Measurements from ENCODE around the gene LRIG3.
"Not testable (repeated sequence)": the region's sequence is repeated elsewhere in the genome, so short reads cannot be mapped to it uniquely, and the experiment has no call there.

The LRIG3 gene

GRCh38 chr12:58871556-58871955 is 48.7 kb downstream of the LRIG3 start:
- TF ChIP-seq CTCF (IDR thresholded peaks at IDR 0.05; ENCODE audit: low read depth, low read length): no peak
- Histone ChIP-seq H3K9me3 (no peaks in the 10 kb centered on the region), H3K27me3 (no peaks in the 10 kb centered on the region), H3K36me3 (no peaks in the 10 kb centered on the region), H3K4me1 (no peaks in the 10 kb centered on the region), H3K4me3 (ENCODE audit: low read depth, low read length) (no peak overlapping the region)
- no peak for DNase-seq

- H3K36me3 ChIP-seq: no peaks in the 10 kb centered on the region
- no peak overlapping the region for H3K4me3 ChIP-seq (ENCODE audit: low read depth, low read length)
- H3K27me3 ChIP-seq: no peaks in the 10 kb centered on the region
- H3K4me1 ChIP-seq: no peaks in the 10 kb centered on the region
- H3K9me3 ChIP-seq: no peaks in the 10 kb centered on the region
- no peak for DNase-seq
- TF ChIP-seq CTCF (IDR thresholded peaks at IDR 0.05; ENCODE audit: low read depth, low read length): no peak
Measured at GRCh38 chr12:58870595-58870994, 49.7 kb downstream of the LRIG3 start.

- Histone ChIP-seq H3K27me3 (no peaks in the 10 kb centered on the region), H3K4me1 (no peaks in the 10 kb centered on the region), H3K9me3 (no peaks in the 10 kb centered on the region), H3K36me3 (no peaks in the 10 kb centered on the region), H3K4me3 (ENCODE audit: low read depth, low read length) (no peak overlapping the region)
- no peak for DNase-seq
- no peak for TF ChIP-seq CTCF (IDR thresholded peaks at IDR 0.05; ENCODE audit: low read depth, low read length)
Measured at GRCh38 chr12:58860788-58861240, 59.5 kb downstream of the LRIG3 start.

- TF ChIP-seq CTCF (IDR thresholded peaks at IDR 0.05; ENCODE audit: low read depth, low read length): no peak
- Histone ChIP-seq H3K4me1 (no peaks in the 10 kb centered on the region), H3K27me3 (no peaks in the 10 kb centered on the region), H3K9me3 (no peaks in the 10 kb centered on the region), H3K4me3 (ENCODE audit: low read depth, low read length) (no peak overlapping the region), H3K36me3 (no peaks in the 10 kb centered on the region)
- DNase-seq: no peak
Measured at GRCh38 chr12:58860056-58860787, 60.1 kb downstream of the LRIG3 start.

- no peak for TF ChIP-seq CTCF (IDR thresholded peaks at IDR 0.05; ENCODE audit: low read depth, low read length)
- Histone ChIP-seq H3K27me3 (no peaks in the 10 kb centered on the region), H3K36me3 (no peaks in the 10 kb centered on the region), H3K4me1 (no peaks in the 10 kb centered on the region), H3K4me3 (ENCODE audit: low read depth, low read length) (no peak overlapping the region), H3K9me3 (no peaks in the 10 kb centered on the region)
- DNase-seq: no peak
Measured at GRCh38 chr12:58858030-58858429, 62.3 kb downstream of the LRIG3 start.

GRCh38 chr12:58857206-58857605 is 63.1 kb downstream of the LRIG3 start:
- H3K36me3 ChIP-seq; H3K4me1 ChIP-seq; H3K9me3 ChIP-seq; H3K27me3 ChIP-seq; H3K4me3 ChIP-seq (ENCODE audit: low read depth, low read length); DNase-seq: not testable (repeated sequence)

- H3K27me3 ChIP-seq; H3K4me1 ChIP-seq; DNase-seq; H3K4me3 ChIP-seq (ENCODE audit: low read depth, low read length); H3K36me3 ChIP-seq; H3K9me3 ChIP-seq: not testable (repeated sequence)
Measured at GRCh38 chr12:58855630-58856029, 64.7 kb downstream of the LRIG3 start.
